GM10248 (cell line): Measurements from ENCODE around the gene CENPX.
"Not testable (repeated sequence)": the region's sequence is repeated elsewhere in the genome, so short reads cannot be mapped to it uniquely, and the experiment has no call there.

Experiments
- CTCF ChIA-PET: fragments of 300-600 bp; sonication (Branson Sonifier 250); formaldehyde crosslinking; extraction: SDS; loops from one replicate; lab custom pipeline; 2021; ENCODE audit warnings: antibody characterized with exemption; lab: Yijun Ruan, JAX
- POLR2A ChIA-PET: fragments of 350-650 bp; sonication (Branson Sonifier 250); formaldehyde crosslinking; extraction: SDS; loops from one replicate; lab custom pipeline; 2020; ENCODE audit warnings: antibody characterized with exemption; lab: Yijun Ruan, JAX
- DNase-seq: peaks from one replicate; pipeline ENCODE4 v3.0.0; 2012; ENCODE audit errors: extremely low spot score
- CTCF ChIP-seq: IDR thresholded peaks from 2 replicates; pipeline ENCODE4 v1.5.1; 2012; ENCODE audit warnings: mild to moderate bottlenecking, low read depth; ENCODE audit errors: extremely low read depth, missing control alignments, control extremely low read depth

The CENPX gene

GRCh38 chr17:82043507-82043906 is 20.8 kb upstream of the CENPX start:
- DNase-seq = no peak
- ChIA-PET CTCF (interaction anchor here (1.4 to 1.7 kb wide), 2 partner anchors 13 to 84 kb away, joined by 4 to 5 read pairs; no protein-coding TSS in a partner anchor), POLR2A (no interaction called here)
- TF ChIP-seq CTCF = no peak

- CTCF ChIA-PET = interaction anchor here (1.4 to 5.6 kb wide), 2 partner anchors 12 to 16 kb away, joined by 5 to 67 read pairs; partner anchors contain the start of genes CENPX and LRRC45
Measured at GRCh38 chr17:82042649-82043048, 20.0 kb upstream of the CENPX start.

GRCh38 chr17:82041144-82041814 is 18.6 kb upstream of the CENPX start:
- CTCF ChIA-PET = interaction anchor here (1.4 to 5.6 kb wide), 2 partner anchors 15 to 165 kb away, joined by 3 to 67 read pairs; partner anchors contain the start of genes CENPX and LRRC45
- POLR2A ChIA-PET = no interaction called here
- TF ChIP-seq CTCF = no peak
- DNase-seq = no peak

More at GRCh38 chr17:82042649-82043048, 20.0 kb upstream of the CENPX start:
- TF ChIP-seq CTCF = no peak
- no peak for DNase-seq
- POLR2A ChIA-PET = interaction anchor here (0.7 kb wide), 1 partner anchor 9 kb away, joined by 4 read pairs; the partner anchor contains the start of genes GPS1 and RFNG

- CTCF ChIA-PET = interaction anchor here (5.6 kb wide), 1 partner anchor 13 kb away, joined by 67 read pairs; the partner anchor contains the start of genes CENPX and LRRC45
- no peak for TF ChIP-seq CTCF
- POLR2A ChIA-PET = no interaction called here
- DNase-seq = no peak
Measured at GRCh38 chr17:82039695-82040299, 17.1 kb upstream of the CENPX start.

GRCh38 chr17:82038796-82039409 is 16.2 kb upstream of the CENPX start:
- CTCF ChIA-PET = interaction anchor here (1.3 to 5.6 kb wide), 5 partner anchors 11 to 98 kb away, joined by 3 to 67 read pairs (median 10); partner anchors contain the start of genes CENPX and LRRC45
- POLR2A ChIA-PET = not testable (repeated sequence)

GRCh38 chr17:82037889-82038195 is 15.2 kb upstream of the CENPX start:
- CTCF ChIA-PET = interaction anchor here (0.6 to 5.6 kb wide), 33 partner anchors 9 to 388 kb away, joined by 3 to 67 read pairs (median 3); partner anchors contain the start of genes CENPX, LRRC45 and PYCR1
- no peak for DNase-seq
- POLR2A ChIA-PET = interaction anchor here (0.6 to 1.6 kb wide), 9 partner anchors 12 to 262 kb away, joined by 3 to 14 read pairs (median 3); partner anchors contain the start of genes CENPX, GPS1 and LRRC45
- no peak for TF ChIP-seq CTCF

More at GRCh38 chr17:82038796-82039409, 16.2 kb upstream of the CENPX start:
- DNase-seq = not testable (repeated sequence)
